HL-60 (cell line): ENCODE results near the gene PTBP1.

ENCODE experiments used
- CTCF ChIP-seq: IDR thresholded peaks from one replicate; pipeline ENCODE4 v1.5.1; 2011; ENCODE audit warnings: low read length, control low read depth, inconsistent platforms; ENCODE audit not compliant: insufficient read depth
- TF ChIP-seq, protein P1 (sequence below): IDR thresholded peaks from 2 replicates; pipeline ENCODE4 v1.6.1; 2012; ENCODE audit warnings: low read depth; ENCODE audit not compliant: insufficient replicate concordance

- TF ChIP-seq, protein P1, sequence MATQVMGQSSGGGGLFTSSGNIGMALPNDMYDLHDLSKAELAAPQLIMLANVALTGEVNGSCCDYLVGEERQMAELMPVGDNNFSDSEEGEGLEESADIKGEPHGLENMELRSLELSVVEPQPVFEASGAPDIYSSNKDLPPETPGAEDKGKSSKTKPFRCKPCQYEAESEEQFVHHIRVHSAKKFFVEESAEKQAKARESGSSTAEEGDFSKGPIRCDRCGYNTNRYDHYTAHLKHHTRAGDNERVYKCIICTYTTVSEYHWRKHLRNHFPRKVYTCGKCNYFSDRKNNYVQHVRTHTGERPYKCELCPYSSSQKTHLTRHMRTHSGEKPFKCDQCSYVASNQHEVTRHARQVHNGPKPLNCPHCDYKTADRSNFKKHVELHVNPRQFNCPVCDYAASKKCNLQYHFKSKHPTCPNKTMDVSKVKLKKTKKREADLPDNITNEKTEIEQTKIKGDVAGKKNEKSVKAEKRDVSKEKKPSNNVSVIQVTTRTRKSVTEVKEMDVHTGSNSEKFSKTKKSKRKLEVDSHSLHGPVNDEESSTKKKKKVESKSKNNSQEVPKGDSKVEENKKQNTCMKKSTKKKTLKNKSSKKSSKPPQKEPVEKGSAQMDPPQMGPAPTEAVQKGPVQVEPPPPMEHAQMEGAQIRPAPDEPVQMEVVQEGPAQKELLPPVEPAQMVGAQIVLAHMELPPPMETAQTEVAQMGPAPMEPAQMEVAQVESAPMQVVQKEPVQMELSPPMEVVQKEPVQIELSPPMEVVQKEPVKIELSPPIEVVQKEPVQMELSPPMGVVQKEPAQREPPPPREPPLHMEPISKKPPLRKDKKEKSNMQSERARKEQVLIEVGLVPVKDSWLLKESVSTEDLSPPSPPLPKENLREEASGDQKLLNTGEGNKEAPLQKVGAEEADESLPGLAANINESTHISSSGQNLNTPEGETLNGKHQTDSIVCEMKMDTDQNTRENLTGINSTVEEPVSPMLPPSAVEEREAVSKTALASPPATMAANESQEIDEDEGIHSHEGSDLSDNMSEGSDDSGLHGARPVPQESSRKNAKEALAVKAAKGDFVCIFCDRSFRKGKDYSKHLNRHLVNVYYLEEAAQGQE = no peak
- TF ChIP-seq CTCF = no peak
Observed at GRCh38 chr19:805166-805551, 7.9 kb downstream of the PTBP1 start.
